Kidney (tissue), 14 donors: Measurements from ENCODE around the gene TAF12. TPM values are rescaled to one million over a fixed set of nuclear protein-coding genes. Genes with fewer than 3 reads are reported as not detected.
"Not testable (repeated sequence)": the region's sequence is repeated elsewhere in the genome, so short reads cannot be mapped to it uniquely, and the experiment has no call there.

Experiments
- DNase-seq, 5 donors: peaks; one replicate each; pipeline ENCODE4 v3.0.0-alpha.2; 2013 to 2020
- FAIRE-seq: peaks from 2 replicates; lab custom pipeline; 2012; peaks lifted over from hg19 to GRCh38; lab: Jason Lieb, UNC
- H3K27ac ChIP-seq, 2 donors: one replicate each; pipeline ENCODE4 v1.7.0; 2013; ENCODE audit warnings: low read depth in 2 of 2, low read length in 2 of 2, inconsistent platforms in 1 of 2
- H3K27me3 ChIP-seq: one replicate; pipeline ENCODE4 v1.7.1; 2013; ENCODE audit warnings: low read length, inconsistent platforms; ENCODE audit not compliant: control insufficient read depth, insufficient read depth
- H3K36me3 ChIP-seq, 3 donors: one replicate each; pipeline versions ENCODE4 v1.7.0 to v1.7.1; 2013; ENCODE audit warnings: low read length in 3 of 3, control low read depth in 1 of 3, inconsistent platforms in 1 of 3; ENCODE audit not compliant: insufficient read depth in 3 of 3, control insufficient read depth in 2 of 3
- H3K4me1 ChIP-seq, 3 donors: one replicate each; pipeline versions ENCODE4 v1.7.0 to v1.7.1; 2013; ENCODE audit warnings: low read length in 3 of 3, inconsistent platforms in 1 of 3, low read depth in 1 of 3; ENCODE audit not compliant: control insufficient read depth in 2 of 3, insufficient read depth in 2 of 3
- H3K4me3 ChIP-seq, 3 donors: one replicate each; pipeline versions ENCODE4 v1.7.0 to v1.8.1; 2013; ENCODE audit warnings: low read length in 3 of 3, control low read depth in 1 of 3, inconsistent platforms in 1 of 3
- H3K9ac ChIP-seq, 3 donors: one replicate each; pipeline versions ENCODE4 v1.7.0 to v1.7.1; 2013; ENCODE audit warnings: low read length in 3 of 3, control low read depth in 1 of 3, inconsistent platforms in 1 of 3
- H3K9me3 ChIP-seq, 3 donors: one replicate each; pipeline versions ENCODE4 v1.7.0 to v1.7.1; 2013; ENCODE audit warnings: low read length in 3 of 3, control low read depth in 1 of 3, inconsistent platforms in 1 of 3; ENCODE audit not compliant: control insufficient read depth in 2 of 3, insufficient read depth in 1 of 3
- intact Hi-C: fragments of 100-400 bp; cut with DNase I; formaldehyde crosslinking; loops from one replicate; pipeline ENCODE4 v1.11.1; 2022
- polyA plus RNA-seq: library from polyadenylated mRNA; stranded (reverse); fragments of 350-450 nt; fragmentation: Illumina TruSeq; extraction: RNeasy Lipid Tissue Mini Kit (QIAGEN cat#74804); gene quantifications from one replicate; pipeline ENCODE4 v1.2.3, GENCODE V29; 2014; ENCODE audit warnings: low read depth, low replicate concordance; ENCODE audit not compliant: insufficient read depth
- total RNA-seq: library from RNA; stranded (reverse); fragmentation: NEBNext Ultra II Directional; extraction: Animal tissue kit (Norgen Biotek cat#: 25700); gene quantifications from one replicate; pipeline ENCODE4 v1.2.1, GENCODE V29; 2021
- TF ChIP-seq, protein P1 (sequence below): IDR thresholded peaks from 3 replicates; pipeline ENCODE4 v1.5.1; 2012; ENCODE audit warnings: mild to moderate bottlenecking, moderate library complexity, borderline replicate concordance; ENCODE audit not compliant: insufficient read depth; ENCODE audit errors: extremely low read depth
- donor health status: control.
- donor health status: control.
- donor health status: control.
- donor health status: control.
- donor health status: control.
- donor health status: DM: yes; HTN: yes; CAD: no.
- donor health status: Normal renal cell carcinoma (clear cell type).

TAF12 gene
- total and polyA plus RNA-seq, 2 donors from 2014 or later = 15.0 to 22.8 TPM

DNA sequence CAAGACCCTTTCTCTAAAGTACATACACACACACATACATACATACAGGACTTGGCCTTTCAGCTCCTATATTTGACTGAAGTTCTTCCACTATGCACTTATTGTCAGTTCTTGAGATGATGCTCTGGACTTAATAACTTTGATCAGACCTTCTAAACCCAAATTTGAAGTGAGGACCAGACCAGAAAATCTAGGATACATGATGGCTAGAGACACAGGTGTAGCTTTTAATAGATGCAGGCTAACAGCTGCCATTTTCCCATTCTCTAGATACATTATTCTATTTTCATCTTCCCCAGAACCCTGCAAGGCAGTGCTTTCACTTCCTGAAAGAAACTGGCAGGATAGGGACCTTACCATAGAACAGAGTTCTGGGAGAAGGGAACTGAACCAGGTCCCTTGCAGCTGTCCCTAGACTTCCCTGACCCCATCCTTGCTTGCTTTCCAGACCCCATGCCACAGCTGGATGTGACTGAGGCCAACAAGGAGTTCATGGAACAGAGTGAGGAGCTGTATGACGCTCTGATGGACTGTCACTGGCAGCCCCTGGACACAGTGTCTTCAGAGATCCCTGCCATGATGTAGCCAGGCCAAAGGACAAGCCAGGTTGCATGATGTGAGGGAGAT lies 65.7 kb downstream of the TAF12 start:
- DNase-seq (no peak), FAIRE-seq (no peak)
- Histone ChIP-seq H3K27ac (no peak overlapping the region), H3K9ac (no peak overlapping the region), H3K27me3 (no peaks in the 10 kb centered on the region), H3K4me3 (no peak overlapping the region), H3K36me3 (peaks cover 3 to 24% (median 20%) of the 10 kb centered on the region in 3 donors), H3K4me1 (peaks cover 0 to 13% (median 0%) of the 10 kb centered on the region in 3 donors), H3K9me3 (no peaks in the 10 kb centered on the region)
- intact Hi-C loops = no loop called here
- TF ChIP-seq, protein P1, sequence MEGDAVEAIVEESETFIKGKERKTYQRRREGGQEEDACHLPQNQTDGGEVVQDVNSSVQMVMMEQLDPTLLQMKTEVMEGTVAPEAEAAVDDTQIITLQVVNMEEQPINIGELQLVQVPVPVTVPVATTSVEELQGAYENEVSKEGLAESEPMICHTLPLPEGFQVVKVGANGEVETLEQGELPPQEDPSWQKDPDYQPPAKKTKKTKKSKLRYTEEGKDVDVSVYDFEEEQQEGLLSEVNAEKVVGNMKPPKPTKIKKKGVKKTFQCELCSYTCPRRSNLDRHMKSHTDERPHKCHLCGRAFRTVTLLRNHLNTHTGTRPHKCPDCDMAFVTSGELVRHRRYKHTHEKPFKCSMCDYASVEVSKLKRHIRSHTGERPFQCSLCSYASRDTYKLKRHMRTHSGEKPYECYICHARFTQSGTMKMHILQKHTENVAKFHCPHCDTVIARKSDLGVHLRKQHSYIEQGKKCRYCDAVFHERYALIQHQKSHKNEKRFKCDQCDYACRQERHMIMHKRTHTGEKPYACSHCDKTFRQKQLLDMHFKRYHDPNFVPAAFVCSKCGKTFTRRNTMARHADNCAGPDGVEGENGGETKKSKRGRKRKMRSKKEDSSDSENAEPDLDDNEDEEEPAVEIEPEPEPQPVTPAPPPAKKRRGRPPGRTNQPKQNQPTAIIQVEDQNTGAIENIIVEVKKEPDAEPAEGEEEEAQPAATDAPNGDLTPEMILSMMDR = no peak

DNA sequence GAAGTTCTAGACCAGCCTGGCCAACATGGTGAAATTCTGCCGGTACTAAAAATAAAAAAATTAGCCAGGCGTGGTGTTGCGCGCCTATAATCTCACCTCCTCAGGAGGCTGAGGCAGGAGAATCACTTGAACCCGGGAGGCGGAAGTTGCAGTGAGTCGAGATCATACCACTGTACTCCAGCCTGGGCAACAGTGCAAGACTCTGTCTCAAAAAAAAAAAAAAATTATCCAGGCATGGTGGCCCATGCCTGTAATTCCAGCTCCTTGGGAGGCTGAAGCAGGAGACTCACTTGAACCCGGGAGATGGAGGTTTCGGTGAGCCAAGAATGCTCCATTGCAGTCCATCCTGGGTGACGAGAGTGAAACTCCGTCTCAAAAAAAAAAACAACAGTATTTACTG lies 69.3 kb downstream of the TAF12 start:
- Histone ChIP-seq H3K4me3 (no peak overlapping the region), H3K9ac (no peak overlapping the region), H3K27ac (no peak overlapping the region), H3K36me3 (peaks cover 0 to 23% (median 18%) of the 10 kb centered on the region in 3 donors), H3K4me1 (no peaks in the 10 kb centered on the region), H3K9me3 (no peaks in the 10 kb centered on the region), H3K27me3 (no peaks in the 10 kb centered on the region)
- FAIRE-seq (no peak), DNase-seq (no peak)
- TF ChIP-seq, protein P1 = no peak
- intact Hi-C loops = no loop called here

DNA sequence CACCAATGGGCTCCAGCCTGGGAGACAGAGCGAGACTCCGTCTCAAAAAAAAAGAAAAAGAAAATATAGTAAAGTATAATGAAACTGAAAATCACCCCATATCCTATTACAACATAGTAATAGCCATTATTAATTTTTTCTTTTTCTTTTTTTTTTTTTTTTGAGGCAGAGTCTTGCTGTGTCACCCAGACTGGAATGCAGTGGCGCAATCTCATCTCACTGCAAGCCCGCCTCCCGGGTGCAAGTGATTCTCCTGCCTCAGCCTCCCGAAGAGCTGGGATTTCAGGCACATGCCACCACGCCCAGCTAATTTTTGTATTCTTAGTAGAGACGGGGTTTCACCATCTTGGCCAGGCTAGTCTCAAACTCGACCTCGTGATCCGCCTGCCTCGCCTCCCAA lies 70.0 kb downstream of the TAF12 start:
- FAIRE-seq, DNase-seq: not testable (repeated sequence)
- H3K36me3 ChIP-seq = peaks cover 0 to 22% (median 17%) of the 10 kb centered on the region in 3 donors

DNA sequence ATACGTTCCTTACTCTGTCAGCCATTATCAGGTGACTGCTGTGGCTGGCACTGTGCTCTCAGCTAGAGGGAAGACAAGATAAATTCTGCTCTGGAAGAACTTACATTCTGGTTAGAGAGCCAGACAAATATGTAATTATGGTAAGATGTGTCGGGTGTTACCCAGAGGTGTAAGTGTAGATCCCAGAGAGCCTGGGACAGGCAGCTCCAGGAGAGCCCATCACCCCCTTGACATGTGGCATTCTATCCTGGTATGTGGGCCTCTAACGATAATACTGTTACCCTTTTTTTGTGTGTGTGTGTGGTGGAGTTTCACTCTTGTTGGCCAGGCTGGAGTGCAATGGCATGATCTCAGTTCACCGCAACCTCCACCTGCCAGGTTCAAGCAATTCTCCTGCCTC lies 71.0 kb downstream of the TAF12 start:
- Histone ChIP-seq H3K4me3 (no peak overlapping the region), H3K9ac (no peak overlapping the region), H3K4me1 (no peaks in the 10 kb centered on the region), H3K36me3 (peaks cover 0 to 20% (median 11%) of the 10 kb centered on the region in 3 donors), H3K27ac (no peak overlapping the region), H3K27me3 (no peaks in the 10 kb centered on the region), H3K9me3 (no peaks in the 10 kb centered on the region)
- FAIRE-seq (no peak), DNase-seq (no peak)
- intact Hi-C loops = no loop called here
- TF ChIP-seq, protein P1 = no peak

More for the DNA sequence above, 70.0 kb downstream of the TAF12 start:
- H3K27ac ChIP-seq, intact Hi-C loops, H3K27me3 ChIP-seq, H3K9me3 ChIP-seq, H3K4me3 ChIP-seq, H3K4me1 ChIP-seq, H3K9ac ChIP-seq: not testable (repeated sequence)
